GM19239 (cell line): ENCODE measurements around the gene GTF2F2.
A peak's percentile ranks its signal among the peaks of the same experiment; 100 is the strongest.

ENCODE experiments used
- DNase-seq: peaks from one replicate; pipeline ENCODE4 v3.0.0; 2011; ENCODE audit warnings: low spot score; ENCODE audit not compliant: insufficient read length
- FAIRE-seq: peaks from 2 replicates; lab custom pipeline; 2011; peaks lifted over from hg19 to GRCh38; lab: Jason Lieb, UNC

The GTF2F2 gene, protein sequence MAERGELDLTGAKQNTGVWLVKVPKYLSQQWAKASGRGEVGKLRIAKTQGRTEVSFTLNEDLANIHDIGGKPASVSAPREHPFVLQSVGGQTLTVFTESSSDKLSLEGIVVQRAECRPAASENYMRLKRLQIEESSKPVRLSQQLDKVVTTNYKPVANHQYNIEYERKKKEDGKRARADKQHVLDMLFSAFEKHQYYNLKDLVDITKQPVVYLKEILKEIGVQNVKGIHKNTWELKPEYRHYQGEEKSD

DNA sequence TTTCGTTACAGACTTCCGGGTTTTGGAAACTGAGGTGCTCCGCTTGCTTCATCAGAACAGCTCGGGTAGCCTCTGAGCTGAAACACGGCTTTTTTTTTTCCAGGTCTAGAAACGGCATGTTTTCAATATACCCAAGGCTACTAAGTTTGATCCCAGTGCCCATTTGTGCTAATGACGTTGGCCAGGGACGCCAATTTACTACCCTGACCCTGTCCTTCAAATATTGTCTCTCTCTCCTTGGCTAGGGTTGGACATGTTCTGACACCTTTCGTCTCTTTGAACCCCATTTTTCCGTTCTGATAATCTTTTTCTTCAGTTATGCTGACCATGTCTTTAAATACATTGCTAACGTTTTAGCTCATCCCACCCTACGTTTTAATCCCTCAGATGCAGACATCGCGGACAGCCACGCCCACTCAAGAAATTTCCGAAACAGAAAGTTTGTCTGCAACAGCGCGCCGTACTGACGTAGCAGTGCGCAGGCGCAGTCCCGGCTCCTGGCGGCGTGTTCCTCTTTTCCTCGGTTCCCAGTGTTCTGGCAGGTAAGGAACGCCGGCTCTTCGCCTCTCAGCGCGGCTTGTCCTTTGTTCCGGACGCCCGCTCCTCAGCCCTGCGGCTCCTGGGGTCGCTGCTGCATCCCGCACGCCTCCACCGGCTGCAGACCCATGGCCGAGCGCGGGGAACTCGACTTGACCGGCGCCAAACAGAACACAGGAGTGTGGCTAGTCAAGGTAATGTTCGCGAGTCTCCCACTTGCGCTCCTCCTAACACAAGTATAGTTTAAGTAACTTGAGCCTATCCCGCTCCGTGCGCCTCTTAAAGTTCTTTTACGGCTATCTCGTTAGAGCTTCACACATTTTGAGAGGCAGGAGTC, at the start of gene GTF2F2:
TSS of gene GTF2F2 (plus strand) at position 520 of the 874 bp plus-strand sequence. CDS start at position 666, 146 bp downstream.
- DNase-seq = peak; percentile 73
- peak; percentile 96 for FAIRE-seq

DNA sequence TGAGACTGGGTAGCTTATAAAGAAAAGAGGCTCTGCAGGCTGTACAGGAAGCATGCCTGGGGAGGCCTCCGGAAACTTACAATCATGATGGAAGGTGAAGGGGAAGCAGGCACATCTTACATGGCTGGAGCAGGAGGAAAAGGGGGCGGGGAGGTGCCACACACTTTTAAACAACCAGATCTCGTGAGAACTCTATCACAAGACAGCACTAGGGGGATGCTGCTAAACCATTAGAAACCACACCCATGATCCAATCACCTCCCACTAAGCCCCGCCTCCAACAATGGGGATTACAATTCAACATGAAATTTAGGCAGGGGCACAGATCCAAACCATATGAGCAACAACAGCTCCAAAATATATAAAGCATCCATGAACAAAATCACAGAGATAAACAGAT, 46.5 kb upstream of the GTF2F2 start:
- no peak for FAIRE-seq
- DNase-seq = no peak

DNA sequence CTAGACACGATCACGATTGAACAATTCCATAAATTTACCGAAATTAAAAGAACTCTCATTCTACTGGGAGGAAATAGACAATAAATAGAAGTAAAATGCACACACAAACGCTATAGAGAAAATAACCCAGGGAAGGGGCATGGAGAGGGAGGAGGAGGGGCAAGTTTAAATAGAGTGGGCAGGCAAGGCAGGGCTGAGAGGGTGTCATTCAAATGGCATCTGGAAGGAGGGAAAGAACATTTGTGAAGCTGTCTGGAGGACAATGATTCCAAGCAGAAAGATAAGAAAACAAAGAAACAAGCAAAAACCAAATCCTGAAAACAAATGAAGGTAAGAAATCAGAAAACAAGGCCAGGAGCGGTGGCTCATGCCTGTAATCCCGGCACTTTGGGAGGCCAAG, 45.6 kb upstream of the GTF2F2 start:
- no peak for FAIRE-seq

DNA sequence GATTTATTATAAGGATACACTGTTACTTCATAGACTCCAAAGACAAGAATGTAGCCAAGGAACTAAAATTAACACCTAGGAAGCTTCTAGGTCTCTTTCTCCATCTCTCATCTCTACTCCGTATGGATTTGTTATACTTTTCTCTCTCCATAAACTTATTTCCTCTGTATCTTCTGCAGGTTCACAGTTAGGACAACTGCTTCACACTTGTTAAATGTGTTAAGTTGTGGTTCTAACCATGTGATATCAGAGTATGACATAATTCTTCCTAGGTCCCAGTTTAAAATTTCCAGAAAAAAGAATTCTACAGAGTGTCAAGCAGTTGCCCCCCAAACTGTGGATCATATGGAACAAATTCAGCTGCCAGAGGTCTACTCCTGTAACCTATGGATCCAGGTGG, 42.3 kb upstream of the GTF2F2 start:
- DNase-seq = no peak

More for the DNA sequence above, 45.6 kb upstream of the GTF2F2 start:
- DNase-seq = no peak

DNA sequence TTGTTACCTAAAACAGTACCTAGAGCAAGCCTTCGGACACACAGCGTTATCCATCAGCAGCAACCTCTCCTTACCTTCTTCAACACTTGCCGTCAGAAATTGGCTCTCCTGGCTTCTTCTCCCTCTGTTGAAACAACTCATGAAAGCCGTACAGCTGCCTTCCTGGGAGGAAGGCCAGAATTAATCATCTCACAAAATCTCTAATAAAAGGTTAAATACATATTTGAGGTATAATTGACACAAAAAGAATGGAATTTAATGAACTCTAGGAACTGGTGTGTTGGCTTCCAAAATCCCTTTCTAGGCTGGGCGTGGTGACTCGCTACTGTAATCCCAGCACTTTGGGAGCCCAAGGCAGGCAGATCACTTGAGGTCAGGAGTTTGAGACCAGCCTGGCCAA, 37.3 kb upstream of the GTF2F2 start:
- DNase-seq (no peak), FAIRE-seq (no peak)

More for the DNA sequence above, 42.3 kb upstream of the GTF2F2 start:
- FAIRE-seq = no peak

DNA sequence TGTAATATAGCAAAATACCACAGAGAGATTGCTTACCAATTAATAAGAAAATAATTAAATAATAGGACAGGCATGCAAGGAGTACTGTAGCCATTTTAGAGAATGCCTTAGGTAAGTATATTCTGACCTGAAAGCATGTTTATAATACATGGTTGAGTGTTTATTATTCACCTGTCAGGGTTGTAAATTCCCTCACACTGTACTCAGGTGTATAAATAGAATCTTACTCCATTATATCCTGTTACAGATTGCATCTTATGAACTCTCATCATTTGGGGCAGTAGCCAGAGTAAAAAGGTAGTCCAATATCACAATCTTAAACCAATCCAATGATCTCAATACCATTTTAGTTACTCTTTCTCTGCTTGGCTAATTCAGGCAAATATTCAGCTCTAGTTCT, 35.8 kb upstream of the GTF2F2 start:
- FAIRE-seq (no peak), DNase-seq (no peak)

DNA sequence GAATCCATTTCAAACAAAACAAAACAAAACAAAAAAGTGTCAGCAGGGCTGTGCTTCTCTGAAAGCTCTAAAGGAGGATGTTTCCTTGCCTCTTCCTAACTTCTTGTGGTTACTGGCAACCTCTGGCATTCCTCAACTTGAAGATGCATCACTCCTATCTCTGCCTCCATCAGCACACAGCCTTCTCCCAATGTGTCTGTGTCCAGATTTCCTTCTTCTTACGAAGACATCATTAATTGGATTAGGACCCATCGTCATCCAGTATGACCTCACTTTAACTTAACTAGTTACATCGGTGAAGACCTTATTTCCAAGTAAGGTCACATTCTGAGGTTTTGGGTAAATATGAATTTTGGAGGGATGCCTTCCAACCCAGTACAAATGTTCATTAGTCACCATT, 33.8 kb upstream of the GTF2F2 start:
- no peak for FAIRE-seq
- DNase-seq = no peak

DNA sequence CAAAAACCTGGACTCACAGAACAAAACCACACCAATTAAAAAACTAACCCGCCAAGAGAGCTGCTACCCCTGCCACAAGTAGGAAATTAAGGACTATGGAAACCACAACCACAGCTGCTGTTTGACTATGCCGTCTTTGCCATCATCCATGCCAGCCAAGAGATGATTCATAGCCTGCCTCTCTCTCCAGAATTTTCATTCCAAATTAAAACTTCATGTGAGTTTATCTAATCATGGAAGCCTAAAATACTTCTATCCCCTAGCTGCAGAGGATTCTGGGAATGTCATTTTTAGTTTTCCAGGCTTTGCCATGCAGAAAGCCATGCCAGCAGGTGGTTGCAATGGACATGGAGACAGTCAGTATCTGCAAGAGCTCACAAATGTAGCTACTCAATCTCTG, 27.6 kb upstream of the GTF2F2 start:
- no peak for DNase-seq

DNA sequence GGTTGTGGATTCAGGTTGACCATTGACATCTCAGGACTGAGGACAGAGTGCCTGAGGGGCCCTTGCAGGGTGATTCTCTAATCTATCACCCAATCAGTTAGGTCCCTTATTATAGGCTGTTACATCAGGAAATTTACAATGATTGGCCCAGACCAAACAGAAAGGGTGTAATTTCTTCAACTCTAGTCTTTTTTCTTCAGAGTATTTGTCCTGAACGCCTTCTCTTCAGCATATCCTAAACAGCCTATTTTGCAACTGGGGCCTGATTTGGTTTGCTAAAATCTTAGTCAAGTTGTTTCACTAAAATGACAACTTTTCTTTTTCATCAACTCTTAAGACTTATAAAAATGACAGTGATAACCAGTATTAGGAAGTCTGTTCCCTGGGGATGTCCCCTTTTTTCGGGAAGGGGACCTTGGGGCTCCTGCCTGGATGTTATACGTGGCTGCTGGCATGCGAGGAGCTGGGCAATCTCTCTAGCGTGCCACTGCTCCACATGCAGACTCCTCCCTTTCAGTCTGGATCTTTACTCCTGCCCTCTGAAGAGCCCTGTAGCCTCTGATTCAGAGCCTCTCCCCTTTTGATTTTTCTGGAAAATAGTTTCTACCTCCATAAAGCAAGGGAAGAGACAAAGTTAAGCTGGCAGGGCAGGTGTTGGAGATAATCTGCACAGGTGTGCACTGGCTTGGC, 19.6 kb upstream of the GTF2F2 start:
- DNase-seq (no peak), FAIRE-seq (no peak)

More for the DNA sequence above, 27.6 kb upstream of the GTF2F2 start:
- no peak for FAIRE-seq

DNA sequence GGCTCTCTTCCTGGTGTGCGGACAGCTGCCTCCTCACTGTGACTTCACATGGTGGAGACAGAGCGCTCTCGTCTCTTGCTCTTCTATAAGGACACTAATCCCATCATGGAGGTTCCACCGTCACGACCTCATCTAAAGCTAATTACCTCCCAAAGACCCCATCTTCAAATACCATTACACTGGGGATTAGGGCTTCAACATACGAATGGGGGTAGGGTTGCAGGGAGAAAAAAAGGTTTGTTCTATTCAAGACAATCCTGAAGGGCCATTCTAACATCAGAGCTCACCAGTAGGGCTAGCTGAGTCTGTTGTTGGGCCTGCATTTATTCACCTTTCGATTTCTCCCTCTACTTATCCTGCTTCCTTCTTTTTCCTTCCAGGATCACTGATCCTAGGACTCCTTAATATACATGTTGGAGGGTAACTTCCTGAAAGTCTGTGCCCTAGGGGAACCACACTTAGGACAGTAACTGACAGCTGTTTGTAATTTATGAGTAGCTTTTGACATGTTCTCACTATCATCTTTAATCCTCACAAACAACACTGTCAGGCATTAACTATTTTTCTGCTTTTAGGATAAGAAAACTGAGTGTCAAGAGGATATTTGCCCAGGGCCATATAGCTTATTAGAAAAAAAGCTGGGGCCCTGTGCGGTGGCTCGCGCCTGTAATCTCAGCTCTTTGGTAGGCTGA, 18.8 kb upstream of the GTF2F2 start:
- FAIRE-seq (no peak), DNase-seq (no peak)

DNA sequence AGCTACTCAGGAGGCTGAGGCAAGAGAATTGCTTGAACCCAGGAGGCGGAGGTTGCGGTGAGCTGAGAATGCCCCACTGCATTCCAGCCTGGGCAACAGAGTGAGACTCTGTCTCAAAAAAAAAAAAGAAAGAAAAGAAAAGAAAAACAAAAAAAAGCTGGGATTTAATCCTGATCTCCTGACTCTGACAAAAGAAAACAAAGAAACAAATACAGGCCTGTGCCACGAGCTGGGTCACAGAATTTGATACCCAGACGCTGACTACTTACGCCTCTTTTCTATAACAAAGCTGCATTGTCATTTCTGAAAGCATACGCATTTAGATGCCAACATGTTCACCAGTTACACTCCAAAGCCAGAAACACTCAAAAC, 18.2 kb upstream of the GTF2F2 start:
- DNase-seq = no peak
- no peak for FAIRE-seq

DNA sequence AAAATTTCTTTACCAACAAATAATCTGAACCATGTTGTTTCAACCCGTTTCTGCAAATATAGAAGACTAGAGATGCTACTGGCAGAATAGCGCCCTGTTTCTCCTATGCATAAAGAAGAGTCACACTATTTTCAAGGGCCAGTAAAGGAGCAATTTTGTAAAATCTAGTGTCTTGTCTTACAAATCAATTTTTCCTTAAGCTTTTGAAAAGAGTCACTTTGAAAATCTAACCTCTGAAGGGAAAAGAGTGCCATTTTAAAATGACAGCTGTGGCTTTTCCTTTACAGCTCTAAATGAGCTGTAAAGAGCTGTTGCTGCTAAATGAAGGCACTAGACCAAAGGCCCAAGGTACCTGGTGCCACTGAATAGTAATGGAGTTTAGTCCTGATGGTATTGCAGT, 16.9 kb upstream of the GTF2F2 start:
- no peak for DNase-seq
- no peak for FAIRE-seq

DNA sequence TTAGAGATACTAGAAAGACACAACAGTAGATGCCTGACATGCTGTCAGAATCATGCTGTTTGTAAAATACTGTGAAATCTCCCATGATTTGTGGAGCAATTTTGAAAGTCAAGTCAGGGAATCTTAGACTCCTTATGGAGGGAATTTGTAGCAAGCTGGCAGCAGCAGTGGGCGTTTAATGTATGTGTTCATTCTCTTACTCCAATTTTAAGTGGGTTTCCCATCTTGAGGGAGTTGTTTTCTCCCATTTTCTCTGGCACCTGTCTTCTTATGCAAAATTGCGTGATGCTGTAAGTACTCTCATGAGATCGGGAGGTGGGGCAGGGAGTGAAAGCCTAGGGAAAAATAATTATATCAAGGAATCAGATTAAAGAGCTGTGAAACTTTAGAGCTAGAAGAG, 16.0 kb upstream of the GTF2F2 start:
- no peak for DNase-seq
- no peak for FAIRE-seq

DNA sequence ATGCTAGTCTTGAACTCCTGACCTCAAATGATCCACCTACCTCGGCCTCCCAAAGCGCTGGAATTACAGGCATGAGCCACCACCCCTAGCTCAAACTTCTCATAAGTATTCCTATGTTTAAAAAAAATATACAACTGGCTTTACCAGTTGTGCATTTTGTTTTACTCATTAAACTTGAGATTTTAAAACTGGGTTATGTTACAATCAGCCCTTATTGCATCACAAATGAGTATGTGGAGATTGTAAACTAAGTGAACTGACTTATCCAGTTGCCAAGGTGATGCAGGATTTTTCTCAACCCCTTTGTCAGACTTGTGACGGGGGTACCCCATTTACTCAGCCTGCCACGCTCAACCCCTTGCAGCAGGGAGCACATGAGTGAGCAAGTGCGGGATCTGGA, 14.4 kb upstream of the GTF2F2 start:
- FAIRE-seq = no peak
- DNase-seq = no peak

DNA sequence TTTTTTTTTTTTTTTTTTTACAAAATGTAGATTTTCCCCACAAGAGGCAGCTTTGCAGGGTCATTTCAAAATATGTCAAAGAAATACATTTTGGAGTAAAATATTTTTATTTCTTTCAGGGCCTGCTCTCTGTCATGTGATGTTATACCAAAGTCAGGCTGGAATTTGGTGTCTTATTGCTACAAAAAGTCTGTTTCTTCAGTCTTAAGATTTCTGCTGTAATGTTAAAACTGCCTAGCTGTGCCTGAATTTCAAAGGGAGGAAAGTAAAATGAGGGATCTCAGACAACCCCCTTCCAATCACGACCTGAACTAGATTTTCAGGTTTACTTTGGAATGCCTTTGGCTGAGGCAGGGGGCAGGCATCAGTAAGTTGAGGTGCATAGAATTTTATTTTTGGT, 12.8 kb upstream of the GTF2F2 start:
- DNase-seq = no peak
- no peak for FAIRE-seq

DNA sequence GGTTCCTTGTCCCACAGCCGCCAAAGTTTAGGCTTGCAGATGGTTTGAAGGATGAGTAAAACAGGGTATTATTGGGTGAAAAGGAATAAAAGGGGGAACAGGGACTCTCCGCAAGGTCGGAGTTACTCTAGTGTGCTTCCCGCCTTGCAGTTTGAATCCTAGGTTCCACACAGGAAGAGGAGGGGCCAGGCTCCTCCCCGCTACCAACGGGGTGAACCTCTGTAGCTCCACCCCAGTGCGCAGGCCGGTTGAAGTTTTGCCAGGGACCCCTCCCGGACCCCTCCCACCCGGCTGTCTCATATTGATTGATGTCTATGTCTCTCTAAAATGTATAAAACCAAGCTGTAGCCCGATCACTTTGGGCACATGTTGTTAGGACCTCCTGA, 11.6 kb upstream of the GTF2F2 start:
- DNase-seq (no peak), FAIRE-seq (no peak)

DNA sequence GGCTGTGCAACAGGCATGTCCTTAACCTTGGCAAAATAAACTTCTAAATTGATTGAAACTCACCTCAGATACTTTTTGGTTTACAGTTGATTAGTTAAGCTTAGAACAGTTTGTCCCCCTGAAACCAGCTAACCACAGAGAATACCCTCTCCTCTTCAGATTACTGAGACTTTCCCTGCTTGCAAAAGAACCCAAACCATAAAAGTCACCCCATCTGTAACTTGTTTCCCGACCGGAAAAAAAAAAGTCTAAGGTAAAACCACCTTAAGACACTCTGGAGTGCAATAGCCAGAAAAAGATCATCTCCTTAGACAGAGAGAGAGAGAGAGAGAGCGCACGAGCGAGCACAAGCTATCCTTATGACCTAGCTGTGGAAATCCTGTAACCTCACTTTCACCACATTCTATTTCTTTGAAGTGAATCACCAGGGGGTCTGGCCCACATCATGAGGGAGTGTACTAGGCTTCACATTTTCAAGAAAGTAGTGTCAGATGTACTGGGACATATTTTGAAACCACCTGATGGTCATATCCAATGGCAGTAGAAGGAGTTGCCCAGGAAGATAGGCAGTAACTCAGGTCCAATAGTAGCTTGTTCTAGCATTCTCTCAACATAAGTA, 11.1 kb upstream of the GTF2F2 start:
- DNase-seq = no peak
- FAIRE-seq = peak; percentile 84

DNA sequence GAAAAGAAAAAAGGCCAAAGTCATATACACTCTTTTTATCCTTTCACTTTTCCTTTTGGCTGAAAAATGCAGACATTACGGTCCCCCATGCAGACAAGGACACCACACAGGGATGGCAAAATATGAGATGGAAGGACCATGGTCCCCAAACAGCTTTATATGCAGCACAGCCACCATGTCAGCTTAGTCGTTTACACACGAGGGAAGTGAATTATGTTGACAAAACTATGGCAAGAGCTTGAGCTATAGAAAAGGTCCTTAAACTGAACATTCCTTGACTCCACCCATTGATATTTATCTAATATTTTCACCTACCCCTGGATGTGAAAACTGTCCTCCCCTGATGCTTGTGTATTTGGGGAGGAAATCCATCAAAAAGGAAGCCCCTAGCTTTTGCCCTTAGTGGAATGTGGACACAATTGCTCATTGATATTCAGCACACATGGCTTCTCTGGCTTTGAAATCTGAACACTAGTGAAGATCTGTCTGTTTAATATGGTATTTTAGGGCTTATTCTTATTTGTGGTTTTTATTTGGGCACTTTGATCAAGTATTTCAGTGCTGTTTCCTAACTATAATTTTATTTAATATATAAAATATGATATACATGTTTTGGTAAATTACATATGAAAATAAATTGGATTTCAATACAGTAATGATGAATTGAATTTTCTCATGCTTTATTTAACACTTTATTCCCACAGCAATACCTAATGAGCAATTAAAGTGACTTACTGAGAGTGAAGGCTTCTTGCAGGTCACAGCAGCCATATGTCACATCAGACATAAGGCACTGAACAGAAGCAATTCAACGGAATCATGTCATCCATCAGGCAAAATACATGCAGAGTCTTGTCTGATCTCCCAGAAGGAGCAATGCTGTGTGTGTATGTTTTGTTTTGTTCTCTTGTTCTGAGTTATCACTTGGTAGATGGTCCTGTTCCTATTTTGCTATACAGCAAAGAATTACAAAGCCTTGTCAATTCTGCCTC, 6.8 kb upstream of the GTF2F2 start:
- no peak for FAIRE-seq
- DNase-seq = no peak

DNA sequence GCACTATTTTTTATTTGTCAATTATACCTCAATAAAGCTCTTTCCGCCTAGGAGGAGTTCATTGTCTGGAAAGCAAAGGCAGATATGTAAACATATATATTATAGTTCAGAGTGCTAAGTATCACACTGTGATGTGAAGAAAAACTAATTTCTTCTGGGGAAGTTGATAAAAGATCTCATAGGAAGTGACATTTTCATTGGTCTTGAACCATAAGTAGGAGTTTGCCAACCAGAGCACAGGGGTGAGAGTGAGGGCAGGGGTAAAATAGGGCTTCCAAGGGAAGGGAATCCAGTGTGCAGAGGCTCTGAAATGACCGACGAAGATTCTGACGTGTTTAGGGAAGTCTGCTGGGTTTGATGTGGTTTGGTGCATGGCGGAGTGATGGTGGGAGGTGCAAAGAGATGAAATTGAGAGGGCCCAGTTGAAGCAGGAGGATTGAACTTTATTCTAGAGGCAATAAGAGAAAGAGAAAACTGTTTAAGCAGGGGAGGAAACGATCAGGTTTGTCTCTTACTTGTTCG, 780 bp upstream of the GTF2F2 start:
- no peak for FAIRE-seq
- DNase-seq = no peak
